GM12874 (cell line): Measurements from ENCODE around the gene MANSC4.

Experiments
- TF ChIP-seq, protein P1 (sequence below): IDR thresholded peaks from 2 replicates; pipeline ENCODE4 v1.5.1; 2011; ENCODE audit warnings: low read depth, mild to moderate bottlenecking, control low read depth, low read length, moderate library complexity; ENCODE audit not compliant: insufficient read depth

The MANSC4 gene

DNA sequence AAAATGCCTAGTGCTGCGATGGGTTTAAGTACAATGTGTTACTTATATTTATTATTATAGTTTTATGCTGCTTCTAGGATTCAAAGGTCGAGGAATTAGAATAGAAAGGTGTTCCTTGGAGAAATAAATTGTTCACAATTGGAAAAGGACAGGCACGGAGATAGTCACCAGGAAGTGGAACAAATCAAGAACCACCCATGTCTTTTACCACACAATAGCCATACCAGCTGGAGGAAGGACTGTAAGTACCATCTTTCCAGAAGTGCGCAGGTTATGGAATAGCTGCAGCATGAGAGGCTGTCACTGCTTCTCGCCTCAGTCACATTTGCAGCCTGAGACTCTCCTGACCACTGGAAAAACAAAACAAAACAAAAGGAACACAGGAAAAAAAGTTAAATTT lies 40.5 kb upstream of the MANSC4 start:
- TF ChIP-seq, protein P1, sequence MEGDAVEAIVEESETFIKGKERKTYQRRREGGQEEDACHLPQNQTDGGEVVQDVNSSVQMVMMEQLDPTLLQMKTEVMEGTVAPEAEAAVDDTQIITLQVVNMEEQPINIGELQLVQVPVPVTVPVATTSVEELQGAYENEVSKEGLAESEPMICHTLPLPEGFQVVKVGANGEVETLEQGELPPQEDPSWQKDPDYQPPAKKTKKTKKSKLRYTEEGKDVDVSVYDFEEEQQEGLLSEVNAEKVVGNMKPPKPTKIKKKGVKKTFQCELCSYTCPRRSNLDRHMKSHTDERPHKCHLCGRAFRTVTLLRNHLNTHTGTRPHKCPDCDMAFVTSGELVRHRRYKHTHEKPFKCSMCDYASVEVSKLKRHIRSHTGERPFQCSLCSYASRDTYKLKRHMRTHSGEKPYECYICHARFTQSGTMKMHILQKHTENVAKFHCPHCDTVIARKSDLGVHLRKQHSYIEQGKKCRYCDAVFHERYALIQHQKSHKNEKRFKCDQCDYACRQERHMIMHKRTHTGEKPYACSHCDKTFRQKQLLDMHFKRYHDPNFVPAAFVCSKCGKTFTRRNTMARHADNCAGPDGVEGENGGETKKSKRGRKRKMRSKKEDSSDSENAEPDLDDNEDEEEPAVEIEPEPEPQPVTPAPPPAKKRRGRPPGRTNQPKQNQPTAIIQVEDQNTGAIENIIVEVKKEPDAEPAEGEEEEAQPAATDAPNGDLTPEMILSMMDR: no peak

DNA sequence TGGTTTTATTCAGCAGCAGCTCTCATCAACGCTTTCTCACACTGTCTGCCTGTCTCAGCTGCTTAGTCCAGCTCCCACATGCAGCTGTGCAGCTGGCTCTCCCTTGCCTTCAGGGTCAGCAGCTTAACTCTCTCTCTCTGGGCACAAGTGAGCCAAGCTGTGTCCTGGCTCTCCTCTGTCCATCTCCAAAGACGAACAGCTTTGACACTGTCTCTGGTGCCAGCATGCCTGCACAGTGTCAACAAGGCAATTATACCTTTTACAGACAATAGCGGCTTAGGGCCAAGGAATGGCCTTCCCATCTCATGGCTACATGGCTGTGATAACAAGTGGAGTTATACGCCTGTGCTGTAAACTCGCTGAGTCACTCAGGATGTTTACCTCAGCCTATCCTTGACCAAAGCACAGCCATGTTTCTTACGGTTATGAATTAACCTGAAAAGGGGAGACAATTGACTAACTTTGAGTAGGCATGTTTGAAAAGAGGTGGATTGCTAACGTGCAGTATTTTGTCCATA lies 38.4 kb upstream of the MANSC4 start:
- TF ChIP-seq, protein P1: no peak

DNA sequence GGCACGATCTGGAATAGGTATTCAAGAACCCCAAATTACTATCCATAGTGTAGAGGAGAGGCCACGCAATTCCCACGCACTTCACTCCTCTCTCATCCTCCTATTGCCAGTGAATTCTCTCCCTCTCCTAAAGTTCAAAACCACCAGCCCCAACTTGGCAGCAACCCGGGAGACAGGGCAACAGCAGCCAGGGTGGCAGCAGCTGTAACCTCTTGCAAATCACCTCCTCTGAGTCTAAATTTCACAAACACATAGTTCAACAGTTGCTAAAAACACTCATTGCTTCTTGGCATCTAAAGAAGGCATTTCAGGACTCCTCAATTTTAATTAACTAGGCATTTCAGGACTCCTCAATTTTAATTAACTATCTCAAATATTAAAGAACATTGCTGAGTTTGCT lies 37.7 kb upstream of the MANSC4 start:
- TF ChIP-seq, protein P1: no peak

DNA sequence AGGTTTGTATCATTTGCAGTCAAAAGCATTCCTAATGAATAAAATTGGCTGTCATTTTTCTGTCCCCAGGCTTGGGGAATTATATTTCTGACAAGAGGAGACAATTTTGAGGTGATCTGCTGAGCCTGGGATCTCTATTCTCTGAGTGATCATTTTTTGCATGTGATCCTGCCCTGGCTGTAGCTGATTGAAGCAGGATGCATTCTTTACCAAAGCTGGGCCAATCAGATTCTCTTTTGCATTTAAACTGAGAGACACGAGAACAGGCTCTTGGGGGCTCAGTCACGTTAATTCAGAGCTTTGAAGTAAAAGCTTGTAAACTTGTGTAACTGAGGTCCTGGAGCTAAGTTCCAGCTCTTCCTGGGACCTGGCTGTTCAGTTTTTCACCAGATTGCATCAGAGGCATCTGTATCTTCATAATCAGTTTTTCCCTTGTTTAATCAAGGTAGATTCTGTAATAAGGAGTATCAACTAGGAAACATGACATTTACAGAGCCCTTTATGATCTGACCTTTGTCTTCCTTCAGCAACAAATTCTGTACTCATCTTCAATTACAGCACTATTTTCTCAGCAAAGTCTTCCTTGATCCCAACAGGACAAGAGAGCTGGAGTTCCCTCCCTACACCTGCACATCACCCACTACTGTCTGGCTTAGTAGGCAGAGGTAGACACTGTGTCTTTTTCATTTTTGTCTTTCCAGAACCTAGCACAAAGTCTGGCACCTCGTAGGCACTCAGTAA lies 35.0 kb upstream of the MANSC4 start:
- TF ChIP-seq, protein P1: no peak

GRCh38 chr12:27814411-27814810 lies 34.4 kb upstream of the MANSC4 start:
- TF ChIP-seq, protein P1: no peak

DNA sequence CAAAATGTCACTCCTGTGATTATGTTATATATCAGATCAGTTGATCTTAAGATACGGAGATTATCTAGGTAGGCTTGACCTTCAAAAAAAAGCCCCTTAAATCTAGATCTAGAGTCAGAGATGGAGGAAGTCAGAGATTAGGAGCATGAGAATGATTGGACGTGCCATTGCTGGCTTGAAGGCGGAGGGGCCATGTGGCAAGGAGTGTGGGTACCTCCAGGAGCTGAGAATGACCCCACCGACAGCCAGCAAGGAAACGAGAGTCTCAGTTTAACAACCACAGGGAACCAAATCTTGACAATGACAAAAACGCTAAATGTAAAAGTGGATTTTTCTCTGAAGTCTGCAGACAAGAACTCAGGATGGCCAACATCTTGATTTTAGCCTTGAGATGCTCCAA lies 32.5 kb upstream of the MANSC4 start:
- TF ChIP-seq, protein P1: no peak

DNA sequence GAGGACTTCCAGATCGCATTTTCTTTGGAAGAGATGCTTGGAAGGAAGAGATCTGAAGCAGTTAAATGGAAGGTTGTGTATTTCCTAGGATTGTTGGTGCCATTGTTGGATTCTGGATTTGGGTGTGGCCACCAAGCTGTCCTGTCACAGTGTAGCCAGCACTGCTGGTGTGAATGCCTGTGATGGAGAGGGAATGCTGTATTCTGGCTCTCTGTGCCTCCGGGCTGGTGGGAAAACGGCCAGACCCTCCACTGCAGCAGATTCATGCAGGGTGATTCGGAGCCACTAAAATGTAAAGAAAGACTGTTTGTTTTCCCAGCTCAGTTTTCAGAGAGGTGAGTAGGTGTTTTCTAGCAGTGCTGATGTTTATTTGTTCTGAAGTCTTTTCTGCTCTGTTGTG lies 30.7 kb upstream of the MANSC4 start:
- TF ChIP-seq, protein P1: no peak
